RCC 7860 (cell line): Measurements from ENCODE around the gene LTBP4.
"Not testable (repeated sequence)": the region's sequence is repeated elsewhere in the genome, so short reads cannot be mapped to it uniquely, and the experiment has no call there.

Experiments
- DNase-seq: peaks from one replicate; pipeline ENCODE4 v3.0.0-alpha.2; 2015; ENCODE audit warnings: low spot score
- FAIRE-seq: peaks from 2 replicates; lab custom pipeline; 2012; peaks lifted over from hg19 to GRCh38; lab: Jason Lieb, UNC

LTBP4 gene

GRCh38 chr19:40576585-40577451 is 24.4 kb upstream of the LTBP4 start, which contains the start of gene SHKBP1:
Gene SHKBP1, plus strand, starts transcription at chr19:40576873. Its CDS starts 27 bp downstream, at chr19:40576900.
- peak; percentile 16 for FAIRE-seq
- DNase-seq = peak; percentile 82

- FAIRE-seq (no peak), DNase-seq (no peak)
Measured at GRCh38 chr19:40578442-40578908, 22.7 kb upstream of the LTBP4 start.

- no peak for FAIRE-seq
- no peak for DNase-seq
Measured at GRCh38 chr19:40580619-40581018, 20.6 kb upstream of the LTBP4 start.

GRCh38 chr19:40581531-40581930 is 19.6 kb upstream of the LTBP4 start:
- no peak for FAIRE-seq
- no peak for DNase-seq

- FAIRE-seq (no peak), DNase-seq (no peak)
Measured at GRCh38 chr19:40582467-40582866, 18.7 kb upstream of the LTBP4 start.

GRCh38 chr19:40583283-40583682 is 17.9 kb upstream of the LTBP4 start:
- no peak for FAIRE-seq
- no peak for DNase-seq

- FAIRE-seq (peak; percentile 7), DNase-seq (peak; percentile 65)
Measured at GRCh38 chr19:40584007-40584406, 17.2 kb upstream of the LTBP4 start.

GRCh38 chr19:40585241-40585981 is 15.8 kb upstream of the LTBP4 start:
- peak; percentile 84 for FAIRE-seq
- DNase-seq = peak; percentile 88

- FAIRE-seq (no peak), DNase-seq (no peak)
Measured at GRCh38 chr19:40585982-40586422, 15.2 kb upstream of the LTBP4 start.

- FAIRE-seq (no peak), DNase-seq (no peak)
Measured at GRCh38 chr19:40586611-40587010, 14.6 kb upstream of the LTBP4 start.

GRCh38 chr19:40588110-40588854 is 12.9 kb upstream of the LTBP4 start:
- DNase-seq (peak; percentile 59), FAIRE-seq (no peak)

- FAIRE-seq = no peak
- DNase-seq = no peak
Measured at GRCh38 chr19:40588926-40589569, 12.1 kb upstream of the LTBP4 start.

GRCh38 chr19:40589591-40590429 is 11.4 kb upstream of the LTBP4 start:
- FAIRE-seq (no peak), DNase-seq (no peak)

GRCh38 chr19:40590464-40591265 is 10.5 kb upstream of the LTBP4 start:
- FAIRE-seq (no peak), DNase-seq (no peak)

- not testable (repeated sequence) for DNase-seq, FAIRE-seq
Measured at GRCh38 chr19:40591724-40592123, 9.4 kb upstream of the LTBP4 start.

GRCh38 chr19:40592170-40592569 is 9.0 kb upstream of the LTBP4 start:
- FAIRE-seq = no peak

GRCh38 chr19:40594255-40594654 is 6.9 kb upstream of the LTBP4 start:
- FAIRE-seq (no peak), DNase-seq (no peak)

More at GRCh38 chr19:40592170-40592569, 9.0 kb upstream of the LTBP4 start:
- DNase-seq = no peak

- no peak for FAIRE-seq
- peak; percentile 54 for DNase-seq
Measured at GRCh38 chr19:40594657-40595091, 6.5 kb upstream of the LTBP4 start.
